Thyroid gland (tissue), 4 donors: Measurements from ENCODE around the gene PCBP3.

ENCODE experiments used
- POLR2A ChIP-seq, 2 donors: fragments of 450-650 bp; IDR thresholded peaks; one replicate each; pipeline ENCODE4 v1.6.1; 2017; ENCODE audit warnings: antibody characterized with exemption in 2 of 2, mild to moderate bottlenecking in 2 of 2, moderate library complexity in 1 of 2
- TF ChIP-seq, protein P1 (sequence below), 6 experiments: fragments of 200-600 bp in 3 of 6; fragments of 450-650 bp in 3 of 6; sonication (generic) in 3 of 6; IDR thresholded peaks; one replicate each; pipeline ENCODE4 v1.5.1; 2016 to 2019; ENCODE audit warnings: antibody characterized with exemption in 6 of 6, mild to moderate bottlenecking in 2 of 6, inconsistent platforms in 1 of 6, moderate library complexity in 1 of 6

- TF ChIP-seq, protein P1, sequence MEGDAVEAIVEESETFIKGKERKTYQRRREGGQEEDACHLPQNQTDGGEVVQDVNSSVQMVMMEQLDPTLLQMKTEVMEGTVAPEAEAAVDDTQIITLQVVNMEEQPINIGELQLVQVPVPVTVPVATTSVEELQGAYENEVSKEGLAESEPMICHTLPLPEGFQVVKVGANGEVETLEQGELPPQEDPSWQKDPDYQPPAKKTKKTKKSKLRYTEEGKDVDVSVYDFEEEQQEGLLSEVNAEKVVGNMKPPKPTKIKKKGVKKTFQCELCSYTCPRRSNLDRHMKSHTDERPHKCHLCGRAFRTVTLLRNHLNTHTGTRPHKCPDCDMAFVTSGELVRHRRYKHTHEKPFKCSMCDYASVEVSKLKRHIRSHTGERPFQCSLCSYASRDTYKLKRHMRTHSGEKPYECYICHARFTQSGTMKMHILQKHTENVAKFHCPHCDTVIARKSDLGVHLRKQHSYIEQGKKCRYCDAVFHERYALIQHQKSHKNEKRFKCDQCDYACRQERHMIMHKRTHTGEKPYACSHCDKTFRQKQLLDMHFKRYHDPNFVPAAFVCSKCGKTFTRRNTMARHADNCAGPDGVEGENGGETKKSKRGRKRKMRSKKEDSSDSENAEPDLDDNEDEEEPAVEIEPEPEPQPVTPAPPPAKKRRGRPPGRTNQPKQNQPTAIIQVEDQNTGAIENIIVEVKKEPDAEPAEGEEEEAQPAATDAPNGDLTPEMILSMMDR (IDR thresholded peaks at IDR 0.05), result no peak
- TF ChIP-seq POLR2A (IDR thresholded peaks at IDR 0.05), result no peak
Observed at GRCh38 chr21:45941338-45941710, 297.8 kb downstream of the PCBP3 start.
